ENCODE data around the gene NAGLU.

- TF ChIP-seq POLR2A (IDR thresholded peaks at IDR 0.05; ENCODE audit: low read length) (no peak), GATA1 (IDR thresholded peaks at IDR 0.05; ENCODE audit: low read depth, low read length) (no peak)
Measured at GRCh38 chr17:42529061-42529460, 7.0 kb upstream of the NAGLU start.
